Cortex of kidney (tissue), 1 donor: ENCODE results near the gene C19orf44.
"Not testable (repeated sequence)": the region's sequence is repeated elsewhere in the genome, so short reads cannot be mapped to it uniquely, and the experiment has no call there.

Experiments used
- DNase-seq: peaks from one replicate; lab custom pipeline; 2025; lab: John Stamatoyannopoulos, UW

The C19orf44 gene

DNA sequence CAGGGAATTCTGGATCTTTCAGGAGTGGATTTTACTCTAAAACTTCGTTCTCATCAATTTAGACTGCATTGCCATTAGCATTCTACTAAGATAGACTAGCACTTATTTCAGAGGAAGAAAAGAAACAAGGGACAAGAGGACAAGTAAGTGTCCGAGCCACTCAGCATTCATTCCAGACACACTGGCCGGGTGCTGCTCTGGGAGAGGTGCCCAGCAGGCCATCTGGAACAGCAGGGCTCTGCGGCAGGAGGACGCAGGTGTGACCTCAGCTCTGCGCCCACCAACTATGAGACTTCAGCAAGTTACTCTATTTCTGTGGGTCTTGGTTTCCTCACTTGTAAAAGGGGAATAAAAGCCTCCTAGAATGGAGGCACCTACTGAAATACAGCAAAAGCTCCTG, 28.6 kb upstream of the C19orf44 start:
- no peak for DNase-seq

GRCh38 chr19:16470541-16470910, 25.7 kb upstream of the C19orf44 start:
- no peak for DNase-seq

DNA sequence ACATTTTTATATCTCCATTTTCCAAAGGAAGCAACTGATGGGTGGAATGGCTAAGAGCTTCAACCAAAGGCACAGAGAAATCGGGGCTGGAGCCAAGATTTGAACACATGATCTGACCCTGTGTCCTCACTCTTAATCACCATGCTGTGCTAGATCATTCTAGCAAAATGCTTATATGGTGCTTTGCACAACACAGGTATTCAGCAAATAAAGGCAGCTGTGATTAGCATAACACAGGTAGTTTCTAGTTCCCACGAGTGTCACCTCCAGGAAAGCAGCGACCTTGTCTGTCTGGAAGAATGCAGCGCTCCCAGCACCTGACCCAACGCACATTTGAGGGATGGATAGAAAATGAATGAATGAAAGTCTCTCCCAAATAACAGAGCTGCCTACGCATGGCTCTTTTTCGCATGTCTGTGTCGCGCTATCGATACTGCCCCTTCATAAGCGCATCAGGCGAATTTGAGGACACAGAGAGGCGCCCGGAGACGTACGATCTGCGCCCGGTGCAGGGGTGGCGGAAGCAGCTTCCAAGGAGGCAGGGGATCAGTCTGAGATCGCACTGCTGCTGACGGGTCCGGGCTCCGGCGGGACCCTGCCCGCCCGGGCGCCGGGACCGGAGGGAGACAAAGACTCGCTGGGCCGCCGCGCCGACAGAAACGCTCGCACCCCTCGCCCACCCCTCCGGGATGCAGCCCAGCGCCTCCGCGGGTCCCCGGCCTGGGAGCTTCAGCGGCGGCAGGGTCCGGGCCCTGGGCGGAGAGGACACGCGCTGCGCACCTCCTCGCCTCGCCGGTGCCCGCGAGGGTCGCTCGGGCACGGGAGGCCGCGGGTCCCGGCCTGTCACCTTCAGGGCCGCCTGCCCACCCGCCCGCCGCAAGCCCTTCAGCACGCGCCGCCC, 25.0 kb upstream of the C19orf44 start:
- DNase-seq: no peak

GRCh38 chr19:16472559-16472899, 23.7 kb upstream of the C19orf44 start:
- DNase-seq: not testable (repeated sequence)

DNA sequence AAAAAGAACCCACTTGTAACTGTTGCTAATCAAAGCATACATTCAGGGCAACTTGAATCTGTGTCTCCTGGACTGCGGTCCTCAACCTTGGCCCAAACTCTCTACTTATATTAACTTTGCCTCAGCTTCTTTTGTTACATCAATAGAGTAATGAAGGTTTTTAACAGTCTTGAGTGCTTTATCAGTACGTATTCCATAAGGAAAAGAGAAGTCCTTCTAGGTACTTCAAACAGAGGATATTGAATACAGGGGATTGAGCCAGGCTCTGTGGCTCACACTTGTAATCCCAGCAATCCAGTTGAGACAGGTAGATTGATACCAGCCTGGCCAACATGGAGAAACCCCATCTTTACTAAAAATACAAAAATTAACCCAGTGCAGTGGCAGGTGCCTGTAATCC, 23.2 kb upstream of the C19orf44 start:
- no peak for DNase-seq

GRCh38 chr19:16473875-16474392, 22.3 kb upstream of the C19orf44 start:
- no peak for DNase-seq

DNA sequence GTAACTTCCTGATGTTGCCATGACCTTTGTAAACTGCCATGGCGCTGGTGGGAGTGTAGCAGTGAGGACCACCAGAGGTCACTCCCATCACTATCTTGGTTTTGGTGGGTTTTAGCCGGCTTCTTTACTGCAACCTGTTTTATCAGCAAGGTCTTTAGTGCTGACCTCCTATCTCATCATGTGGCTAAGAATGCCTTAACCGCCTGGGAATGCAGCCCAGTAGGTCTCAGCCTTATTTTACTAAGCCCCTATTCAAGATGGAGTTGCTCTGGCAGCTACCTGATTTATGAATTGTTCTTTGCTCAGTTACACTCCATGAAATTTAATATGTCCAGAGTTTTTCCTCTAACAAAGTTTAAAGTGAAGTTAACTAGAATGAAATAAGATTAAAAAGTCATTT, 19.8 kb upstream of the C19orf44 start:
- DNase-seq: no peak

DNA sequence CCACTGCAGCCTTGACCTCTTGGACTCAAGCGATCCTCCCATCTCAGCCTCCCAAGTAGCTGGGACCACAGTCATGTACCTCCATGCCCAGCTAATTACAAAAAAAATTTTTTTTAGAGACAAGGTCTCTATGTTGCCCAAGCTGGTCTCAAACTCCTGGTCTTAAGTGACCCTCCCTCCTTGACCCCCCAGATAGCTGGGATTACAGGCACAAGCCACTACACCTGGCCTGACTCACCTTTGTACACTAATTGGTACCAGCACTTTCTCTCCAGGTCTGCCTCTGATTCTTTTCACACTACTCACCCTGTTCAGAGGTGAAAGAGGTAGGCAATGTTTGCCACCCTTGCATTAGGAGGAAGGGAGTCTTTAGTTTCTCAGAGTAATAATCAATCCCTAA, 18.9 kb upstream of the C19orf44 start:
- no peak for DNase-seq

- DNase-seq: no peak
Observed at GRCh38 chr19:16482745-16483144, 13.4 kb upstream of the C19orf44 start.

DNA sequence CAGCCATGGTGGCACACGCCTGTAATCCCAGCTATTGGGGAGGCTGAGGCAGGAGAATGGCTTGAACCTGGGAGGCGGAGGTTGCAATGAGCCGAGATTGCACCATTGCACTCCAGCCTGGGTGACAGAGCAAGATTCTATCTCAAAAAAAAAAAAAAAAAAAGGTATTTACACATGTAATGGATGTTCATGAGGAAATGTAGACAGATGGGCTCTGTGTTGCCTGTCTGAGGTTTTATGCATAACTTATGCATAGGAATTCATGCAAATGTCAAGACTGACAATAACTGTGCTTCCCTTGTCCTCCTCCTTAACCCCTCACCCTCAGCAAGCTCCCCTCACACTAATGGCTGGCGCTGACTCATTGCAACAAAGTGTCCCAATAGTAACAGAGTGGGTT, 9.7 kb upstream of the C19orf44 start:
- not testable (repeated sequence) for DNase-seq

- DNase-seq: no peak
Observed at GRCh38 chr19:16496613-16496983, 404 bp downstream of the C19orf44 start.

DNA sequence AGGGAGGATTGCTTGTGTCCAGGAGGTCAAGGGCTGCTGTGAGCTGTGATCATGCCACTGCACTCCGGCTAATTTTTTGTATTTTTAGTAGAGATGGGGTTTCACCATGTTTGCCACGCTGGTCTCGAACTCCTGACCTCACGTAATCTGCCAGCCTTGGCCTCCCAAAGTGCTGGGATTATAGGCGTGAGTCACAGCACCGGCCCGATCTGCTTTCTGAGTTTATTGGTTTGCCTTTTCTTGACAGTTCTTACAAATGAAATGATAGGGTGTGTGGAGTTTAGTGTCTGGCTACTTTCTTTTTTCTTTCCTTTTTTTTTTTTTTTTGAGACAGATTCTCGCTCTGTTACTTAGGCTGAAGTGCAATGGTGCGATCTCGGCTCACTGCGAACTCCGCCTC, 848 bp downstream of the C19orf44 start:
- no peak for DNase-seq

- DNase-seq: no peak
Observed at GRCh38 chr19:16497837-16498236, 1.6 kb downstream of the C19orf44 start.

DNA sequence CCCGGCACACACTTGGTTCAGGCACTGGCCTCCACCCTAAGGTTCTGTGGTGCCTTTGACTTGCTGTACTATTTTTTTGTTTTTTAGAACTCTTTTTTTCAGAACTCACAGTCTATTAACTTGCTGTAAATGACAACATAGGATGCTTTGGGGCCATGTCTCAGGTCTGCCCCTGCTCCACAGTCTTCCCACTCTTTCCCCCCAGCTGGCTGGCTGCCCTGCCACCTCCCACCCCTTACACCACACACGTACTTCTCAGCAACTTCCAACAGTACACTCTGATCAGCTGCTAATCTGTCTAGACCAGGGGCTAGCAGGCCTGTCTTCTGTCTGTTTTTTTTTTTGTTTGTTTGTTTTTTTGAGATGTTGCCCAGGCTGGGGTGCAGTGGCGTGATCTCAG, 8.1 kb downstream of the C19orf44 start:
- DNase-seq: no peak

GRCh38 chr19:16506161-16506560, 10.0 kb downstream of the C19orf44 start:
- not testable (repeated sequence) for DNase-seq

DNA sequence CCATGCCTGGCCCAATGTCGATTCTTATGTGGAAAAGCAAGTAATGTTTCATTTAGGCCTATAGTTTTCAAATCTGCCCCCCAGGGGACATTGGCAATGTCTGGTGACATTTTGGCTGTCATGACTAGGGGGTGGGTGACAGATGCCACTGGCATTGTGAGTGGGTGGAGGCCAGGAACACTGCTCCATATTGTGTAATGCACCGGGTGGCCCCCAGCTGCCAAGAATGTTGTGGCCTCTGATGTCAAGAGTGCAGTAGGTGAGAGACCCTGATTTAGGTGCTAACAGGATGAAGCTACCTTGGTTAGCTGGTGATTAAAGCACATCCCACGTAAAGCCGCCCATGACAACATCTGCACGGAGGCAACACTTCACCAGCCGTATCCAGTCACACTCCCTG, 10.8 kb downstream of the C19orf44 start:
- DNase-seq: no peak

DNA sequence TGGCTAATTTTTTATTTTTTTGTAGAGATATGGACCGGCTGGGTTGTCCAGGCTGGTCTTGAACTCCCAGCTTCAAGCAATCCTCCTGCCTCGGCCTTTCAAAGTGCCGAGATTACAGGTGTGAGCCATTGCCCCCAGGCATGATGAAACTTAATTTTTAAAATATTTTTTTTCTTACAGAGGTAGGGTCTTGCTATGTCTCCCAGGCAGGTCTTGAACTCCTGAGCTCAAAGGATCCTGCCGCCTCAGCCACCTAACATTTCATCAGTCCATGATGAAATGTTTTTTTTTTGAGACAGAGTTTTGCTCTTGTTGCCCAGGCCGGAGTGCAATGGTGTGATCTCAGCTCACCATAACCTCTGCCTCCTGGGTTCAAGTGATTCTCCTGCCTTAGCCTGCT, 12.4 kb downstream of the C19orf44 start:
- no peak for DNase-seq

- DNase-seq: no peak
Observed at GRCh38 chr19:16509141-16510061, 13.2 kb downstream of the C19orf44 start.

DNA sequence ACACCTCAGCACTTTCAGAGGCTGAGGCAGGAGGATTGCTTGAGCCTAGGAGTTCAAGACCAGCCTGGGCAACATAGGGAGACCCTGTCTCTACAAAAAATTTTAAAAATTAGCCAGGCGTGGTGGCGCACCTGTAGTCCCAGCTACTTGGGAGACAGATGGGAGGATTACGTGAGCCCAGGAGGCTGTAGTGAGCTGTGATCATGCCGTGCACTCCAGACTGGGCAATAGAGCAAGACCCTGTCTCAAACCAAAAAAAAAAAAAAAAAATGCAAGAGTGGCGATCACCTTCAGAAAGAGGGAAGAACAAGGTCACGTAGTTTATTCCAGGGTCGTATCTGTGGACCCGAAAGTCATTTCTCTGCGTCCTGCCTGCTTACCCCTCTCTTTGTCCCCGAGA, 16.4 kb downstream of the C19orf44 start:
- not testable (repeated sequence) for DNase-seq

- no peak for DNase-seq
Observed at GRCh38 chr19:16514383-16515019, 18.3 kb downstream of the C19orf44 start.

GRCh38 chr19:16516381-16516780, 20.2 kb downstream of the C19orf44 start:
- DNase-seq: no peak

DNA sequence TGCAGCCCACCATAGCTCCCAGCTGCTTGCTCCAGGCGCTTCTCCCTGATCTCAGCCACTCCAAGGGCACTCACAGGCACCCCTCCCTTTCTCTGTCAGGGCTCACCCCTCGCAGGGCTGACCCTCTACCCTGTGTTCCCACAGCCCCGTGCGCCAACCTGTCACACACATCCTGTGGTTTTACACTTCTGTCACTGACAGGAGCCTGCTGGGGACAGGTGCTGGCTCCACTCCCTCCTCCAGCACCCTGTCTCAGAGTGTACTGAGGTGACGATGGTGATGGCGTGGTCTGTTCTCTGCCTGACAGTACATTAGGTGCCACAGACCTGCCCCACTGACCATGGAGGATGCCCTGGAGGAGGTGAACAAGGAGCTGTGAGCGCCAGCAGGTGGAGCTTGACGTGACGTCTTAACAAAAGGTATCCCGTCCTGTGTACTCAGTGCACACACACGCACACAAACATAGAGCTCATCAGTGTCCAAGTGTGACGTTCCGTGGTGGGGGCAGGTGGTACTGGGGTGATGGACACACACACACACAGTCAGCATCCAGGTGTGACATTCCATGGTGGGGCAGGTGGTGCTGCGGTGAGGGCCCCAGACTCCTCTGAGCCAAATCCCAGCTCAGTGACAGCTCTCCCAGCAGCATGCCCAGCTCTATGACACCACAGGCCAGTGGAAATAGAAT, 20.9 kb downstream of the C19orf44 start:
- DNase-seq: no peak
